Activated CD8-positive, alpha-beta T cell treated with anti-CD3 and anti-CD28 coated beads for 36 hours (primary cell): ENCODE data around the gene NEK4. TPM values are rescaled to one million over a fixed set of nuclear protein-coding genes. Genes with fewer than 3 reads are reported as not detected.

ENCODE experiments used
- ATAC-seq: fragments of 200-7000 bp; cut with Tn5 transposase; one replicate; pipeline ENCODE4 v1.10.0; 2021; ENCODE audit warnings: mild to moderate bottlenecking, moderate library complexity
- CTCF ChIA-PET: fragments of 350-600 bp; sonication (Branson Sonifier 250); formaldehyde crosslinking; loops from one replicate; lab custom pipeline; 2021; ENCODE audit warnings: antibody characterized with exemption; lab: Charles Lee
- POLR2A ChIA-PET: fragments of 350-600 bp; sonication (Branson Sonifier 250); formaldehyde crosslinking; loops from one replicate; lab custom pipeline; 2021; ENCODE audit warnings: antibody characterized with exemption; lab: Charles Lee
- DNase-seq: peaks from one replicate; pipeline ENCODE4 v3.0.0-alpha.2; 2020
- H3K27ac Mint-ChIP-seq: one replicate; pipeline ENCODE4 v1.8.0; 2021; ENCODE audit warnings: mild to moderate bottlenecking, mixed read lengths
- H3K27me3 Mint-ChIP-seq: one replicate; pipeline ENCODE4 v1.8.0; 2021; ENCODE audit warnings: mixed read lengths
- H3K36me3 Mint-ChIP-seq: one replicate; pipeline ENCODE4 v1.8.0; 2021; ENCODE audit warnings: low read depth, mixed read lengths
- H3K4me1 Mint-ChIP-seq: one replicate; pipeline ENCODE4 v1.8.0; 2021; ENCODE audit warnings: low read depth, mixed read lengths
- H3K4me3 Mint-ChIP-seq: one replicate; pipeline ENCODE4 v1.8.0; 2021; ENCODE audit warnings: mild to moderate bottlenecking, moderate library complexity, mixed read lengths
- H3K9me3 Mint-ChIP-seq: one replicate; pipeline ENCODE4 v1.8.0; 2021; ENCODE audit warnings: mixed read lengths
- CTCF ChIP-seq: fragments of 200-600 bp; IDR thresholded peaks from one replicate; pipeline ENCODE4 v1.8.0; 2022; ENCODE audit warnings: antibody characterized with exemption, mild to moderate bottlenecking
- intact Hi-C: fragments of 100-400 bp; cut with micrococcal nuclease; formaldehyde crosslinking; loops from one replicate; pipeline ENCODE4 v1.10.0; 2022
- total RNA-seq, 2 experiments: library from RNA; stranded (reverse); gene quantifications; one replicate each; pipeline ENCODE4 v1.2.3, GENCODE V29; 2021

Gene NEK4
- total RNA-seq, 2 experiments from 2014 or later = 16.2 to 18.4 TPM

DNA sequence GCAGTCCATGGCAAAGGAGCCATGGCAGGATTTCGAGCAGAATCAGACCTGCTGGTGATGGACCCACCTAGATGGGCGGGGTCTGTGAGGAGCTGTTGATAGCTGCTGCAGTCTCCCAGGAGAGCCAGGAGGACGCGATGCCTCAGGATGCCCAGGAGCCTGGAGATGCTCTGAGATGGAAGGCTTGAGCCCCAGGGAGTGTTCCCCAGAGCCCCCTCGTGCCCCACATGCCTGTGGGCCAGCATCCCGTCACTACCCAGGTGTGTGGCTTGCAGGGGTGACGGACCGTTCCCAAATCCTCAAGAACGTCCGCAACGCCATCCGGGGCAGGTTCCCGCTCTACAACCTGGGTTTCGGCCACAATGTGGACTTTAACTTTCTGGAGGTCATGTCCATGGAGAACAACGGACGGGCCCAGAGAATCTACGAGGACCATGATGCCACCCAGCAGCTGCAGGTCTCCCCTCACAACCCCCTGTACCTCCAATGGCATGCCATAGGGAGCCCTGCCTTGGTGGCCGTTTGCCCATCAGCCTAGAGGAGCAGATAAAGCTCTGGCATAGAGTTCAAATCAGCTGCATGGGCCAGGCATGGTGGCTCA, 13.4 kb upstream of the NEK4 start:
- Mint-ChIP-seq H3K9me3 (no peaks in the 10 kb centered on the region), H3K4me3 (no peak overlapping the region), H3K27ac (no peak overlapping the region), H3K27me3 (peaks cover 2% of the 10 kb centered on the region), H3K36me3 (no peaks in the 10 kb centered on the region), H3K4me1 (no peaks in the 10 kb centered on the region)
- TF ChIP-seq CTCF = no peak
- intact Hi-C loops = no loop called here
- ChIA-PET CTCF (interaction anchor here (1.6 kb wide), 1 partner anchor 15 kb away, joined by 6 read pairs; no protein-coding TSS in a partner anchor), POLR2A (no interaction called here)
- no peak for ATAC-seq
- DNase-seq = no peak

DNA sequence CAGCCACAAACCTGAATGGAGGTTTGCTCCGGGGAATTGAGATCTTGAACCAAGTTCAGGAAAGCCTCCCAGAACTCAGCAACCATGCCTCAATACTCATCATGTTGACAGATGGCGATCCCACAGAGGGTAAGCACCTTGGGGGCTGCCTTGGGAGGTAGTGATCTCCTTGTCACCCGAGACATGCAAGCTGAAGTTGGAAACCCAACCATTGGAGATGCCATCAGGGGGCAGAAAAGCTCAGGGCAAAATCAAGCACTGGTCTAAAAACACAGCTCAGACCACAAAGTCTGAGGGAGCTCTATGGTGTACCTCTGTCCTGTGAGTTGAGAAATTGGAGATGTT, 12.4 kb upstream of the NEK4 start:
- no peak overlapping the region for H3K4me3 Mint-ChIP-seq
- no peaks in the 10 kb centered on the region for H3K4me1 Mint-ChIP-seq
- TF ChIP-seq CTCF = no peak
- ChIA-PET CTCF (interaction anchor here (0.6 kb wide), 1 partner anchor 38 kb away, joined by 3 read pairs; no protein-coding TSS in a partner anchor), POLR2A (no interaction called here)
- H3K27ac Mint-ChIP-seq = no peak overlapping the region
- H3K9me3 Mint-ChIP-seq = no peaks in the 10 kb centered on the region
- no peaks in the 10 kb centered on the region for H3K36me3 Mint-ChIP-seq
- peaks cover 2% of the 10 kb centered on the region for H3K27me3 Mint-ChIP-seq
- no peak for DNase-seq
- ATAC-seq = no peak
- intact Hi-C loops = no loop called here

DNA sequence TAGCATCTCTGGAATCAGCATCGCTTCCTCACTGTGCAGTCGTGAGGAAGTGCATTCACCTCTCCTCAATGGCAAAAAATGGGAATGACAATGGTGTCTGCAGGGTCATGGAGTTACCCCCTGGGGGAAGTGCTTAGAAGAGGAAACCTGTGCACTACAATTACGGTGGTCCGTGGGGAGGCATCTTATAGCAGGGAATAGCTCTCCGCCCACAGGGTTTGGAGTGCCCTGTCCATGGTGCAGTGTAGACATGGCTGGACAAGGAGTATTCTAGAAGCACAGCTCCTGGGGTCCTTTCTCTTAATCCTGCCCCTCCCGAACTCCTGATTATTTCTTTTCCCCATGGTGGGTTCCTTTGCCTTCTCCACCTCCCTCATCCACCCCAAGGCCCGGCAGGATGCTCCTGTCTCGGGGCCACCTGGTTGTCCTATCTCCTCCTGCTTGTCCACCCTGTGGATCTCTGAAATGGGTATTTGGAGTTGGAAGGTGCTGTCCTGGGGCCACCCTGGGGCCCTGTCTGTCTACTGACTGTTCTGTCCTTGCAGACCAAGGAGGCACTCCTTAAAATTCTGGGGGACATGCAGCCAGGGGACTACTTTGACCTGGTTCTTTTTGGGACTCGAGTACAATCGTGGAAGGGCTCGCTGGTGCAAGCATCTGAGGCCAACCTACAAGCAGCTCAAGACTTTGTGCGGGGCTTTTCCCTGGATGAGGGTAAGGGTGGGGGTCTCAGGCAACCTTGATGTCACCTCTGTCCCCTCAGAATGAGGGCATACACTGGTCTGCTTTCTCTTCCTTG, 11.9 kb upstream of the NEK4 start:
- no peaks in the 10 kb centered on the region for H3K9me3 Mint-ChIP-seq
- CTCF ChIA-PET = interaction anchor here (1.3 kb wide), 1 partner anchor 16 kb away, joined by 6 read pairs; no protein-coding TSS in a partner anchor
- H3K4me3 Mint-ChIP-seq = no peak overlapping the region
- intact Hi-C loops = no loop called here
- H3K27me3 Mint-ChIP-seq = peaks cover 2% of the 10 kb centered on the region
- ATAC-seq (no peak), DNase-seq (no peak)
- TF ChIP-seq CTCF = no peak
- H3K27ac Mint-ChIP-seq = no peak overlapping the region
- no peaks in the 10 kb centered on the region for H3K36me3 Mint-ChIP-seq
- POLR2A ChIA-PET = no interaction called here
- no peaks in the 10 kb centered on the region for H3K4me1 Mint-ChIP-seq

- intact Hi-C loops = no loop called here
- Mint-ChIP-seq H3K4me3 (no peak overlapping the region), H3K36me3 (no peaks in the 10 kb centered on the region), H3K27me3 (peaks cover 2% of the 10 kb centered on the region), H3K27ac (no peak overlapping the region), H3K9me3 (no peaks in the 10 kb centered on the region), H3K4me1 (no peaks in the 10 kb centered on the region)
- ChIA-PET POLR2A (no interaction called here), CTCF (interaction anchor here (1.3 kb wide), 1 partner anchor 17 kb away, joined by 6 read pairs; no protein-coding TSS in a partner anchor)
- ATAC-seq = no peak
- DNase-seq = no peak
- TF ChIP-seq CTCF = no peak
Observed at GRCh38 chr3:52781741-52782140, 11.0 kb upstream of the NEK4 start.
